Measurements from ENCODE around the gene ZNF683. TPM values are rescaled to one million over a fixed set of nuclear protein-coding genes. Genes with fewer than 3 reads are reported as not detected.

Gene ZNF683
- total RNA-seq, 2 donors from 2014 or later = not detected

DNA sequence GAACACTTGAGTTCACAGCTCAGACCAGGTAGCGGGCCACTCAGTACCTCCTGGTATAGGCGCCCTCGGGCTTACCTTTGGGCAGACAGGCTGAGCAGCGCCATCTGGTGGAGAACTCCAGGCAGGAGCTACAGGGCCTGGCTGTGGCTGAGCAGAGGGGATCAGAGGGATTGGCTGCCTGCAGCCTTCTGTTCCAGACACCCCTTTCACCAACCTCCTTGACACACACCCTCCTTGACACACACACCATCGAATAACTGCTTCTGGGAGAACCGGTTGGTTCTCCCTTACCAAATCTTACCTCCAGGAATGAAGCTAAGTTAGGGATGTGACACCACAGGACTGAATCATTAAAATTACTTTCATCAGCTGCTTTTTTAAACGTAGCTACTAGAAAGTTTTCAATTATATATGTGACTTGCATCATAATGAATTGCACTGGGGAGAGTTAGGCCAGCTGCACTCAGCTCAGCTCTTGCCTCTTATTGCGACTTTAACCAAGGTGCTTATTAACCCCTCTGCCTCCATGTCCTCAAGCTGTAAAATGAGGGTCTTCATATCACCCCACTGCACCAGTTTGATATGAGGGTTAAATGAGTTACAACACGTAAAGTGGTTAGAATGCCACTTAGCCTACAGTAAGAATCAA is 44.7 kb upstream of the ZNF683 start:
- 23 to 25% methylated on average over 6 to 9 of the region's 9 CpGs for WGBS, 2 experiments (ENCODE audit: insufficient coverage in 1 of 2, insufficient read length in 1 of 2)
- peaks cover 30% of the 10 kb centered on the region for H3K4me1 ChIP-seq (ENCODE audit: control insufficient read depth, insufficient read depth, low read length)
- Mint-ChIP-seq H3K9me3 (no peaks in the 10 kb centered on the region), H3K36me3 (ENCODE audit: low read depth) (peaks cover 72% of the 10 kb centered on the region), H3K4me3 (peak overlapping the region; percentile 99), H3K27me3 (ENCODE audit: insufficient read depth) (no peaks in the 10 kb centered on the region), H3K27ac (peak overlapping the region; percentile 98), H3K4me1 (peaks cover 72% of the 10 kb centered on the region)
- TF ChIP-seq, protein P1, sequence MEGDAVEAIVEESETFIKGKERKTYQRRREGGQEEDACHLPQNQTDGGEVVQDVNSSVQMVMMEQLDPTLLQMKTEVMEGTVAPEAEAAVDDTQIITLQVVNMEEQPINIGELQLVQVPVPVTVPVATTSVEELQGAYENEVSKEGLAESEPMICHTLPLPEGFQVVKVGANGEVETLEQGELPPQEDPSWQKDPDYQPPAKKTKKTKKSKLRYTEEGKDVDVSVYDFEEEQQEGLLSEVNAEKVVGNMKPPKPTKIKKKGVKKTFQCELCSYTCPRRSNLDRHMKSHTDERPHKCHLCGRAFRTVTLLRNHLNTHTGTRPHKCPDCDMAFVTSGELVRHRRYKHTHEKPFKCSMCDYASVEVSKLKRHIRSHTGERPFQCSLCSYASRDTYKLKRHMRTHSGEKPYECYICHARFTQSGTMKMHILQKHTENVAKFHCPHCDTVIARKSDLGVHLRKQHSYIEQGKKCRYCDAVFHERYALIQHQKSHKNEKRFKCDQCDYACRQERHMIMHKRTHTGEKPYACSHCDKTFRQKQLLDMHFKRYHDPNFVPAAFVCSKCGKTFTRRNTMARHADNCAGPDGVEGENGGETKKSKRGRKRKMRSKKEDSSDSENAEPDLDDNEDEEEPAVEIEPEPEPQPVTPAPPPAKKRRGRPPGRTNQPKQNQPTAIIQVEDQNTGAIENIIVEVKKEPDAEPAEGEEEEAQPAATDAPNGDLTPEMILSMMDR (conservative IDR thresholded peaks at IDR 0.05) = peak; percentile 98
- peak overlapping the region; percentile 4 for H3K27ac ChIP-seq (ENCODE audit: low read depth, low read length)
- peak overlapping the region; percentile 83 for H3K9ac ChIP-seq (ENCODE audit: extremely low read depth, low read length, poor library complexity, severe bottlenecking)
- peak overlapping the region; percentile 73 for H3K4me3 ChIP-seq (ENCODE audit: low read length)
- peaks cover 70% of the 10 kb centered on the region for H3K36me3 ChIP-seq (ENCODE audit: control insufficient read depth, insufficient read depth, low read length)
- DNase-seq = peak; percentile 98
- H3K27me3 ChIP-seq (ENCODE audit: control insufficient read depth, insufficient read depth, low read length, poor library complexity, severe bottlenecking) = no peaks in the 10 kb centered on the region
- H3K9me3 ChIP-seq (ENCODE audit: control insufficient read depth, low read length) = no peaks in the 10 kb centered on the region

DNA sequence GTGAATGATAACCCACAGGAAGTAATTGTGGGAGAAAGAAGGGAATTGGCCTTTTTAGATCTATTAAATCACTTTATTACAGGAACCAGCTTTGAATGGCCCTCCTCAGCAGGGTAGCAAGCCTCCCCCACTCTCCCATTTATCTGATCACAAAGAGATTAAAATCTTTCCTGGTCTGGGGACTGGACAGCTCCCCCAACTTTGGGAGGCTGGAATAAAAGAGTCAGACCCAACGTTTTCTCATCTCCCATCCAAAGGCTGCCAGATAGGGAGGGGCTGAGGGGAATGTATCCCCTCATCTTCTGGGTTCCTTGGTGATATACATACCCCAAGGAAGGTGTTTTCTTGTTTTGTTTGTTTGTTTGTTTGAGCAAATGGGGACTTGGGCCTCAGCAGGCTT is 40.5 kb upstream of the ZNF683 start:
- H3K27me3 ChIP-seq (ENCODE audit: control insufficient read depth, insufficient read depth, low read length, poor library complexity, severe bottlenecking) = no peaks in the 10 kb centered on the region
- H3K4me1 Mint-ChIP-seq = peaks cover 56% of the 10 kb centered on the region
- H3K27ac Mint-ChIP-seq = peak overlapping the region; percentile 98
- DNase-seq = no peak
- no peaks in the 10 kb centered on the region for H3K9me3 ChIP-seq (ENCODE audit: control insufficient read depth, low read length)
- peak overlapping the region; percentile 99 for H3K4me3 Mint-ChIP-seq
- TF ChIP-seq, protein P1 (conservative IDR thresholded peaks at IDR 0.05) = no peak
- H3K4me3 ChIP-seq (ENCODE audit: low read length) = peak overlapping the region; percentile 99
- H3K36me3 ChIP-seq (ENCODE audit: control insufficient read depth, insufficient read depth, low read length) = peaks cover 50% of the 10 kb centered on the region
- H3K9ac ChIP-seq (ENCODE audit: extremely low read depth, low read length, poor library complexity, severe bottlenecking) = peak overlapping the region; percentile 99
- peaks cover 2% of the 10 kb centered on the region for H3K27me3 Mint-ChIP-seq (ENCODE audit: insufficient read depth)
- peaks cover 12% of the 10 kb centered on the region for H3K4me1 ChIP-seq (ENCODE audit: control insufficient read depth, insufficient read depth, low read length)
- WGBS, 2 experiments (ENCODE audit: insufficient coverage in 1 of 2, insufficient read length in 1 of 2) = 18% methylated on average over 1 of the region's 1 CpG; no CpG with 5 or more reads in 1 of the 2 experiments
- H3K27ac ChIP-seq (ENCODE audit: low read depth, low read length) = no peak overlapping the region
- peaks cover 59% of the 10 kb centered on the region for H3K36me3 Mint-ChIP-seq (ENCODE audit: low read depth)
- no peaks in the 10 kb centered on the region for H3K9me3 Mint-ChIP-seq

DNA sequence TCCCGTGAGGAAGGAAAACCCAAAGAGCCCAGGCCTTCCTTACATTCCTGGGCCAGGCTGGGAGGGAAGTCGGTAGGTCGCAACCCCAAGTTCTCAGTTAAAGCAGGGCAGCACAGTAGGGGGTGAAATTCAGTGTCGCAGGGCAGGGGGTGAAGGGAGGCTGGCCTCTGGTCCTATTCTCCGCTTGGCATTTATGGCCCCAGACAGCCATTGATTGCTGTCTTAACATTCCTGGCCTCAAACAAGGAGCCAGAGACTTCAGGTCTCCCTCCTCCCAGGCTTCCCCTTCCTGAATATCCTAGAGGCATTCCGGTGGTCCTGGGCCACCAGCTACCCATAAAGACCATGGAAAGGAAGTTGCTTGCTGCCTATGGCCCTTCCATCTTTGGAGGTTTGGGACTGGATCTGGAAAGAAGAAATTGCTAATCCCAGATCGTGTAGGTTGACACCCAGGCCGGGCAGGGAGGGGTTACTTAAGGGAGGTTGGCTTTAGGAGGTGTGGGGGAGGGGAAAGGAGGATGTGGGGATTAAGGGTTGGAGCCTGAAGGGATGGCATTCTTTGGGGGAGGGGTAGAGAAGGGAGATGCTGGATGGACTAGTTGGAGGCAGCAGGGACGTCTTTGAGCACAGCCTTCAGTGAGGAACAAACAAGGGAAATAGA is 39.8 kb upstream of the ZNF683 start:
- peak overlapping the region; percentile 98 for H3K27ac Mint-ChIP-seq
- H3K27me3 Mint-ChIP-seq (ENCODE audit: insufficient read depth) = peaks cover 2% of the 10 kb centered on the region
- WGBS, 2 experiments (ENCODE audit: insufficient coverage in 1 of 2, insufficient read length in 1 of 2) = 1 to 3% methylated on average over 5 to 9 of the region's 9 CpGs
- peak overlapping the region; percentile 87 for H3K27ac ChIP-seq (ENCODE audit: low read depth, low read length)
- peaks cover 52% of the 10 kb centered on the region for H3K36me3 Mint-ChIP-seq (ENCODE audit: low read depth)
- peaks cover 7% of the 10 kb centered on the region for H3K4me1 ChIP-seq (ENCODE audit: control insufficient read depth, insufficient read depth, low read length)
- no peaks in the 10 kb centered on the region for H3K27me3 ChIP-seq (ENCODE audit: control insufficient read depth, insufficient read depth, low read length, poor library complexity, severe bottlenecking)
- peaks cover 49% of the 10 kb centered on the region for H3K4me1 Mint-ChIP-seq
- H3K9me3 Mint-ChIP-seq = no peaks in the 10 kb centered on the region
- H3K4me3 Mint-ChIP-seq = peak overlapping the region; percentile 99
- peaks cover 46% of the 10 kb centered on the region for H3K36me3 ChIP-seq (ENCODE audit: control insufficient read depth, insufficient read depth, low read length)
- no peaks in the 10 kb centered on the region for H3K9me3 ChIP-seq (ENCODE audit: control insufficient read depth, low read length)
- peak; percentile 93 for DNase-seq
- TF ChIP-seq, protein P1 (conservative IDR thresholded peaks at IDR 0.05) = no peak
- peak overlapping the region; percentile 99 for H3K9ac ChIP-seq (ENCODE audit: extremely low read depth, low read length, poor library complexity, severe bottlenecking)
- peak overlapping the region; percentile 99 for H3K4me3 ChIP-seq (ENCODE audit: low read length)

Data from endodermal cell (in vitro differentiated cells).